Adrenal gland (tissue), 5 donors: ENCODE data around the gene USB1.

Source experiments
- POLR2A ChIP-seq, 2 donors: fragments of 450-650 bp; IDR thresholded peaks; one replicate each; pipeline ENCODE4 v1.6.1; 2017; ENCODE audit warnings: antibody characterized with exemption in 2 of 2, mild to moderate bottlenecking in 2 of 2, moderate library complexity in 1 of 2
- TF ChIP-seq, protein P1 (sequence below), 6 experiments: fragments of 450-650 bp in 4 of 6; fragments of 200-600 bp in 2 of 6; sonication (generic) in 1 of 6; IDR thresholded peaks; 1 replicate in 5 of 6; 2 replicates in 1 of 6; pipeline versions ENCODE4 v1.5.1 to v1.8.0; 2016 to 2021; ENCODE audit warnings: antibody characterized with exemption in 6 of 6, mild to moderate bottlenecking in 2 of 6, moderate library complexity in 1 of 6
- donor health status: DM: no; HTN: no; CAD: no.

DNA sequence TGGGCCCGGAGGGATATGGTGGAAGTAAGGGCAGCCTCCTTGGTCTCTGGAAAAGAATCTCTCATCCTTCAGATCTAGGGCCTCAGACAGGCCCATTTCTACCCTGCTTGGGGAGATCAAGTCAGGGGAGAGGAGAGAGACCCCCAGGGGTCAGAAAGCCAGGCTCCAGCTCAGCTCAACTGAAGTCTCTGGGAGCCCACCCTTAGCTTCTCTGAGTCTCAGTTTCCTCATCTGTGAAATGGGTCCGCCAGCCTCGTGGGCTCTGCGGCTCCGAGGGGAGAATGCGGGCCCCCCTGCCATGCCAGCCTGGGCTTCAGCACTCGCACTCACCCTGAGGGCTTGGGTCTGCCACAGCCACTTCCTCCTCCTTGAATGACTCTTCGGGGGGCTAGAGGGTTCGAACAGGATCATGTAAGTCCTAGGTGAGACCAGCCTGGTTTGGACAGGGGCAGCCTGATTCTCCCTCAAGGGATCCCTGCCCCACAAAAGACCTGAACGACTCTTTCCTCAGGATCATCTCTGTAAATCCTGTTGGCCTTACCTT is 37.0 kb upstream of the USB1 start:
- TF ChIP-seq, protein P1, sequence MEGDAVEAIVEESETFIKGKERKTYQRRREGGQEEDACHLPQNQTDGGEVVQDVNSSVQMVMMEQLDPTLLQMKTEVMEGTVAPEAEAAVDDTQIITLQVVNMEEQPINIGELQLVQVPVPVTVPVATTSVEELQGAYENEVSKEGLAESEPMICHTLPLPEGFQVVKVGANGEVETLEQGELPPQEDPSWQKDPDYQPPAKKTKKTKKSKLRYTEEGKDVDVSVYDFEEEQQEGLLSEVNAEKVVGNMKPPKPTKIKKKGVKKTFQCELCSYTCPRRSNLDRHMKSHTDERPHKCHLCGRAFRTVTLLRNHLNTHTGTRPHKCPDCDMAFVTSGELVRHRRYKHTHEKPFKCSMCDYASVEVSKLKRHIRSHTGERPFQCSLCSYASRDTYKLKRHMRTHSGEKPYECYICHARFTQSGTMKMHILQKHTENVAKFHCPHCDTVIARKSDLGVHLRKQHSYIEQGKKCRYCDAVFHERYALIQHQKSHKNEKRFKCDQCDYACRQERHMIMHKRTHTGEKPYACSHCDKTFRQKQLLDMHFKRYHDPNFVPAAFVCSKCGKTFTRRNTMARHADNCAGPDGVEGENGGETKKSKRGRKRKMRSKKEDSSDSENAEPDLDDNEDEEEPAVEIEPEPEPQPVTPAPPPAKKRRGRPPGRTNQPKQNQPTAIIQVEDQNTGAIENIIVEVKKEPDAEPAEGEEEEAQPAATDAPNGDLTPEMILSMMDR (IDR thresholded peaks at IDR 0.05) = no peak
- TF ChIP-seq POLR2A (IDR thresholded peaks at IDR 0.05) = no peak
